ENCODE results near the gene LEPR.
"Not testable (repeated sequence)": the region's sequence is repeated elsewhere in the genome, so short reads cannot be mapped to it uniquely, and the experiment has no call there.

The LEPR gene, protein sequence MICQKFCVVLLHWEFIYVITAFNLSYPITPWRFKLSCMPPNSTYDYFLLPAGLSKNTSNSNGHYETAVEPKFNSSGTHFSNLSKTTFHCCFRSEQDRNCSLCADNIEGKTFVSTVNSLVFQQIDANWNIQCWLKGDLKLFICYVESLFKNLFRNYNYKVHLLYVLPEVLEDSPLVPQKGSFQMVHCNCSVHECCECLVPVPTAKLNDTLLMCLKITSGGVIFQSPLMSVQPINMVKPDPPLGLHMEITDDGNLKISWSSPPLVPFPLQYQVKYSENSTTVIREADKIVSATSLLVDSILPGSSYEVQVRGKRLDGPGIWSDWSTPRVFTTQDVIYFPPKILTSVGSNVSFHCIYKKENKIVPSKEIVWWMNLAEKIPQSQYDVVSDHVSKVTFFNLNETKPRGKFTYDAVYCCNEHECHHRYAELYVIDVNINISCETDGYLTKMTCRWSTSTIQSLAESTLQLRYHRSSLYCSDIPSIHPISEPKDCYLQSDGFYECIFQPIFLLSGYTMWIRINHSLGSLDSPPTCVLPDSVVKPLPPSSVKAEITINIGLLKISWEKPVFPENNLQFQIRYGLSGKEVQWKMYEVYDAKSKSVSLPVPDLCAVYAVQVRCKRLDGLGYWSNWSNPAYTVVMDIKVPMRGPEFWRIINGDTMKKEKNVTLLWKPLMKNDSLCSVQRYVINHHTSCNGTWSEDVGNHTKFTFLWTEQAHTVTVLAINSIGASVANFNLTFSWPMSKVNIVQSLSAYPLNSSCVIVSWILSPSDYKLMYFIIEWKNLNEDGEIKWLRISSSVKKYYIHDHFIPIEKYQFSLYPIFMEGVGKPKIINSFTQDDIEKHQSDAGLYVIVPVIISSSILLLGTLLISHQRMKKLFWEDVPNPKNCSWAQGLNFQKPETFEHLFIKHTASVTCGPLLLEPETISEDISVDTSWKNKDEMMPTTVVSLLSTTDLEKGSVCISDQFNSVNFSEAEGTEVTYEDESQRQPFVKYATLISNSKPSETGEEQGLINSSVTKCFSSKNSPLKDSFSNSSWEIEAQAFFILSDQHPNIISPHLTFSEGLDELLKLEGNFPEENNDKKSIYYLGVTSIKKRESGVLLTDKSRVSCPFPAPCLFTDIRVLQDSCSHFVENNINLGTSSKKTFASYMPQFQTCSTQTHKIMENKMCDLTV

DNA sequence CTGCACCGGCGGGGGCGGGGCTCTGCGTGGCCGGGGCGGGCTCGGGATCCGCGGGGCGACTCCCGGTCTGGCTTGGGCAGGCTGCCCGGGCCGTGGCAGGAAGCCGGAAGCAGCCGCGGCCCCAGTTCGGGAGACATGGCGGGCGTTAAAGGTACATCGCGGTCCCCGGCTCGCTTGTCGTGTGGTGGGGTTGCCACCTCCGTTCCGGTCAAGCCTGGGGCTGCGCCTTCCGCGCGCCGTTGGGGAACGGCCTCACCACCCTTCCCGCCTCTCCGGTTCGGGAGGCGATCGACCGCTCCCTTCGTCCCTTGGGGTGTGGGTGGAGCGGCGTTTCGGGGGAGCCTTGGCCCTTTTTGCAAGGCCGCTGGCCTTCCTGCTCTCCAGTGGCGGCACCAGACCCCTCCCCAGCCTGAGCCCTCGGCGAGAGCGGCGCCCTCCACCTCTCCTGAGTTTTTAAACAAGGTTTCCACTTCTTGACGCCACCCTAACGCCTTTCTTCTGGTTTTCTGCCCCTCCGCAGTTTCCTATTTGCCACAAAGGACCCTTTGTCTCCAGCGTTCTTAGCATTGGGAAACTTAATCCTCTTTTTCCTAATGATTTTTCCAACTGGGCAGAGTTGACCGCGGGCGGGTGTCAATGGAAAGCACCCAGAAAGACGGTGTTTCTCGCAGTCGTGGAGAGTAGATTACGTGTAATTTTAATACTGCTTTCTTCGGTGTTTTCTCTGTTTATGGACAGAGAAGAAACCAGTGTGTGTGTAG is at the start of gene LEPR, which contains the start of gene LEPROT:
LEPR (plus strand) TSS at position 79 of the 761 bp plus-strand sequence. CDS start 144,898 bp downstream, outside the sequence.
LEPROT (plus strand) TSS at position 79 of the 761 bp plus-strand sequence; CDS start at position 136, 57 bp downstream.
- DNase-seq (ENCODE audit: low spot score): no peak

DNA sequence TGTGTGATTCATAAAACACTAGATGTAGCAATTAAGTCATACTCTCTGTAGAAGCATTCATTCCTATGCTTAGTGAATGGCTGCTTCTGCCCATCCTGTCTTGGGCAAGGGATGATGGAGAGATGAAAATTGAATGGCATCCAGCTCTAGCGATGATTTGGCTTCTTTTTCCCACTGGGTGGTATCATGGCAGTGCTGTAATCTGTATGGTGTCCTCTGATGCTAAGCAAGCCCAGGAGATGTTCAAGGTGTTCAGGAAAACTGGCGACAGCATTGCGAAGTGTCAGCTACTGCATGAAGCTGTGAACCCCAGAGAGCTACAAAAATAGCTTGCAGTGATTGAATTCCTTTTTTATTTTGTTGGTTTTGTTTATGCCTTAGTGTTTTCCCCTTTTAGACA is 48.9 kb upstream of the LEPR start:
- DNase-seq (ENCODE audit: low spot score): no peak

DNA sequence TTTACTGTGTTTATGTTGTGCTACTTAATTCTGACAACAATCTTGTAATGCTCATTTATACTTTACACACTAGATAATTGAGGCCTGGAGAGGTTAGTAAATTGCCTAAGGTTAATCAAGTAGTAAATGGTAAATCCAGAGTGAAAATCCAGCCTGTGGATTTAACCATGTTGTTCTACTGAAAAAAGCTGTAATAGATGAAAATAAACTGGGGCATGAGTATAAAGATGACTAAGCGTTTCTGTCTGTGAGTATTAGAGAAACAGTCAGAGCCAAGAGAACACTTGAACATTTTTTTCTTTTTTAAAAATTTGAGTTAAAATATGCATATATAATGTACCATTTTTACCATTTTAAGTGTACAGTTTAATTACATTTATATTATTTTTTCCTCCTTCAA is 47.9 kb upstream of the LEPR start:
- DNase-seq (ENCODE audit: low spot score): no peak

DNA sequence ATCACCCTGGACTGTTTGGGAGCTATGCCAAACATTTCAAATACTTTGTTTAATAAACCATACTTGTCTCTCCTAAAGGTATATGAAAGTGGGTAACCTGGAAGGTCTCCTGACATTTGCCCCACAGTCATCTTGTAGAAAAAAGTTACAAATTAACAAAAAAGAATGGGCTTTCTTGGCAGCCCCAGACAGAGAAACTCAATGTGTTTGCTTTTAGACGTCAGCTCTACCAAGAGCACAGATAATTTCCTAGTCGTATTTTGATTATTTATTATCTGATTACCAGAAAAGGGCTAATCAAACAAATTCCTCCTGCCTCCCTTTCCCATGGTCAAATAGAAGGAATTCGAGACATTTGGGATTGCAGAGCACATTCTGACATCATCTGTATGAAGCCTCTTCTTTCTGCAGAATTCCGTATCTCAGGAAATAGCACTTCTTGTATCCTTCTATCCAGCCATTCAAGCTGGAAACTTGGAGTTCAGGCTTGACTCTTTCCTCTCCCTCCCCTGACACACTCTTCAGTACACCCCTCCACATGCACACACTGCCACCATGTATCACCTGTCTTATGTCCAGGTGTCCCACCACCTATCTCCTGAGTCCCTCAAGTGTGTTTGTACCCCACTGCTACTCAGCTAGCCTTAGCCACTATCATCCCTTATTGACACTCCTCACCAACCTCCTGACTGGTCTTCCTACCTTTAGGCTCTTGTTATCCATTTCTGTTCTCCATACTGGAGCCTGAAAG is 42.8 kb upstream of the LEPR start:
- DNase-seq (ENCODE audit: low spot score): no peak

DNA sequence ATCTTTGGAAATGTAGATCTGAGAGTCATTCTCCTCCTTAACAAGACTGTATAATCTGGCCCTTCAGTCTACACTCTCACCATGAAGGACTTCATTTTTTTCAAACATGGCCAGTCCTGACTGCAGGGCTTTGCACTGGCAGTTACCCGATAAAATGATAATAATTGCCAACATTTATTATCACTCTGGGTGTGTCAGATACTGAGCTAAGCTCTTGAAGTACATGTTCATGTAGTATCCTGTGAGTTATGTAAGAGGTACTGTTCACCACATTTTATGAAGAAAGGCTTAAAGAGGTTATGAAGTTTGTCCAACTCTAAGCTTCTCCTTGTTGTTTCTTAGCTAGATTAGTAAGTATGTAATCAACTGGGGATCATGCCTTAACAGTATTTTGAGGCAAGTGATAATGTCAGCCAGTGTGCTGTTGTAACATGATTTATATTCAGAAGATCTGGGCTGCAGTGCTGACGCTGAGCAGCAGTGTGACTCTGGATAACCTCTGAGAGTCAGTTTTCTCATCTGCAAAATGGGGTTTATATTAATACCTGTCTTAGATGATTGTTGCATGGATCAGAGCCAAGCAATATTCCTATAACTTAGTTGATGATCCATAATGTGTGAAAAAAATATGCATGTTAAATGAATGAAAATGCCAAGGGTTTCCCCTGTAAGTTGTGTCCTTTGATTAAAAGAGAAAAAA is 42.1 kb upstream of the LEPR start:
- no peak for DNase-seq (ENCODE audit: low spot score)

DNA sequence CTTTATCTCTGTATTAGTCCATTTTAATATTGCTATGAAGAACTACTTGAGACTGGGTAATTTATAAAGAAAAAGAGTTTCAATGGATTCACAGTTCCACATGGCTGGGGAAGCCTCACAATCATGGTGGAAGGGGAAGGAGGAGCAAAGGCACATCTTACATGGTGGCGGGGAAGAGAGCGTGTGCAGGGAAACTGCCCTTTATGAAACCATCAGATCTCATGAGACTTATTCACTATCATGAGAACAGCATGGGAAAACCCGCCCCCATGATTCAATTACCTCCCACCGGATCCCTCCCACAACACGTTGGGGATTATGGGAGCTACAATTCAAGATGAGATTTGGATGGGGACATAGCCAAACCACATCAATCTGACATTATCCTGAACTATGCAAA is 36.0 kb upstream of the LEPR start:
- not testable (repeated sequence) for DNase-seq (ENCODE audit: low spot score)

DNA sequence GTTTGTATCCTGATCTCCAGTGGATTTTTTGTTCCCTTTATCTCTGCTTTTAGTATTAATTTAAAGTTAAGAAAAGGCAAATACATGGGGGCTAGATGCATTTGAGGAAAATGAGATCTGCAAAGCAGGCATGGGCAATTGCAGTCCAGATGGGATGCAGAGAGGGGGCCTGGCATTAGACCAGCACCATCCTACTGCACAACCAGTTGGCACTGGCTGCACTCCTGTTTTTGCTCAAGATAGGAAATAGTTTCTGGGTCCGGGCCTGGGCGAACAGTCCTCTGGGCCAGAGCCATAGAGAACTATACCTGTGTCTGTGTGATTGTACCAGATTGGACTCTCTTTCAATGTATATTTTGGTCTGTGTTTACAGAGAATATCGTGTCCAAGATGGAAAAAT is 34.0 kb upstream of the LEPR start:
- DNase-seq (ENCODE audit: low spot score): no peak

DNA sequence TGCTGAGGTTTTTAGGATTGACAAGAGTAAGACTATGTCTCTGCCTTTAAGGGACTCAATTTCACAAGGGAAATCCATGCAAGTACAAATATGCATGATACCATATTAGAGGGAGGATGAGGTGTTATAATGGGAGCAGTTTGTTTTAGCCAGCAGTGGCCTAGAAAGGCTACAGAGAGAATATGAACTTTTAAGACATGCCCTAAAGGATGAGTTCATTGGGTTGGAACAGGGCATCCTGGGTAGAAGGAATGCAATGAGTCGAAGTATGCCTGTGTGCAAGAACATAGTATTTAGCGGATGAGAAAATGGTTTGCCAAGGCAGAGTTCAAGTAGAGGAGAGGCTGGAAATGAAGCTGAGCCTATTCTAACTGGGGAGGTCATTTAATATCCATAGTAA is 32.6 kb upstream of the LEPR start:
- no peak for DNase-seq (ENCODE audit: low spot score)

DNA sequence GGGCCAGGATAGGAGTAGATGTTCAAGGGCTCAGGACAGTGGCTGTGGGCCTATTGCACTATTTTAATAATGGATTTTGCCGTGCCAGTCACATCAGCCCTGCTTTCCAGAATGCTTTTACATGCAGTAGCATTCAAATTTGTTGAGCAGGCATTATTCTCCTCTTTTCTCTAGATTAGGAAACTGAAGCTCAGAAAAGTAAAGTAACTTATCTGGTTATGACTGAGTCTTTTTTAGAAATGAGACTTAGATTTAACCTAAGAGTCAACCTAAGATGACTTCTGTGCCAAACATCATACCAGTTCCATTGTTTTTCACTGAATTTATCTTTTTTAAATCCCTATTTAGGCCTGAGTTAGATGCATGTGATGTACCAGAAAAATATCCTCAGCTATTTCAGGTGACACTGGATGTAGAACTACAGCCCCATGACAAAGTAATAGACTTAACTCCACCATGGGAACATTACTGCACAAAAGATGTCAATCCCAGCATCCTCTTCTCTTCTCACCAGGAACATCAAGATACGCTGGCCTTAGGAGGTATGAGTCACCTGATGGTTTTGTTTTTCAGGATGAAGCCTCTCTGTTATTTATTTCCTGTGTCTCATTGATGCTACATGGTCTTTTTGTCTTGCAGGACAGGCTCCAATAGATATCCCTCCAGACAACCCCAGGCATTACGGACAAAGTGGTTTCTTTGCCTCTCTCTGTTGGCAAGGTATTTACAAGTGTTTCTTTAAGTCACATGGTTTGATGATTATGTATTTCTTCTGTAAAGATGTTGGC is 31.4 kb upstream of the LEPR start:
- no peak for DNase-seq (ENCODE audit: low spot score)

DNA sequence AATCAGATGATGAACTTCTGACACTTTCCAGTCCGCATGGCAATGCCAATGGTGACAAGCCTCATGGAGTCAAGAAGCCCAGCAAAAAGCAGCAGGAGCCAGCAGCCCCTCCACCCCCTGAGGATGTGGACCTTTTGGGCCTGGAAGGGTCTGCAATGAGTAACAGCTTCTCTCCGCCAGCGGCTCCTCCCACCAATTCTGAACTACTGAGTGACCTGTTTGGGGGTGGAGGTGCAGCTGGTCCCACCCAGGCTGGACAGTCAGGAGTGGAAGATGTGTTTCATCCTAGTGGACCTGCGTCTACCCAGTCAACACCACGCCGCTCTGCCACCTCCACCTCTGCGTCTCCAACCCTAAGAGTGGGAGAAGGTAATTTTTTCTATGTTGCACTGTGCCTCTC is 28.0 kb upstream of the LEPR start:
- DNase-seq (ENCODE audit: low spot score): no peak

DNA sequence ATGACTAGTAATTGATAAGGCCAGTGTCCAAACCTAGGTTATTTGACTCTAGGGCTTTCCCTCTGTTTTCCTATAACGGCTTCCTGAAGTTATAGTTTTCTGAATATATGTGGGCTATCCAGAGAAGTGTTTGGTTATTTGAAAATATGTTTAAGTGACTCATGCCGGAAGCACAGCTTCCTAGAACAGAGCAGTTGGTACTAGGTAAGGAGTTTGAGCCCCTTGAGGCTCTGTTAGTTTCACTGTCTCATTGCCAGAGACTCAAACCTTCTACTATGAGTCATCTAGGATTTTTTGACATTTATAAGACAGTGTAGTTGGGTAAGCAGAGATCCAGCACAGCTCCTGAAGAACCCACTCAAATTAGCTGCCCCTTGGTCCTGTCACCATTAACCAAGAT is 27.1 kb upstream of the LEPR start:
- DNase-seq (ENCODE audit: low spot score): no peak

DNA sequence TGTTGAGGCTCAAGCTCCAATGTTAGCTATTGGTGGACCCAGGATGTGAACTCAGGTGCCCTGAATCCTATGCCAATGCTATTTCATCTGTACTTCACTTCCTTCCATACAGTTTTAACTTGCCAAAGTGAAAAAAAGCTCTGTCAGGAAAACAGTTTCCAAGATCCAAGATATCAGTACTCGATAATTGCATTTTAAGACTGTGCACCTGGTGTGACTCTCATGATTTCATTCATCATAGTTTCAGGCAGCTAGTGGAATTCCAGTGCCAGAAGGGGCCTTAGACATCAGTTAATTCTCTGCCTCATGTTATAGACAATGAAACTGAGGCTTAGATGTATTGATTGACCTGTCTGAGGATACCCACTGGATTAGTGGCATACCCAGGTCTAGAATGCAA is 26.5 kb upstream of the LEPR start:
- DNase-seq (ENCODE audit: low spot score): no peak

DNA sequence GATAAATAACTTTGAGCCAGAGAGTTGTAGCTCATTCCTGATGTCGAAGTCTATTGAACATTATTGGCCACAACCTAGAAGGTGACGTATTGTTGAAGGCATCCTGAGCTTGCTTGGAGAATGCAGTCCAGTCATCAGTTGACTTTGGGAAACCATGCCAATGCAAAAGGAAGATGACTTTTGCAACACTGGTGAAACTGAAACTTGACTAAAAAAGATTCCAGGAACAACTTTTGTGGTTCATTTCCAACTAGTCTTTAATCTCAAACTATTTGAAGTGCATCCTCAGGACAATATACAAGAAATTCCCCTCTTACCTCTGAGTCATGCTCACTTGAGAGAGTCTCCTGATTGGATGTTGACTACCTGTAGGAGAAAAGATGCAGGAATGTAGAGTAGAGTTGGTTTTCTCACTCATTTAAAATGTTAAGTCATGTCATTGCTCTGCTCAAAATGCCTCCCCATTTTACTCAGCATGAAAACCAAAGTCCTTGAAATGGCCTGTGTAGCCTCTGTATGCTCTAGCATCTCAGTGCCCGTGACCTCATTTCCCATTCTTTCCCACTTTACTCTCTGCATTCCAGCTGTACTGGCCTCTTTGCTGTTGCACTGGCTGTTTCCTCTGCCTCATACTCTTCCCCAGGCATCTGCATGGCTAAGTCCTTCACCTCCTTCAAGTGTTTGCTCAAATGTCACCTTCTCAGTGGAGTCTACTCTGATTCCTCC is 24.4 kb upstream of the LEPR start:
- no peak for DNase-seq (ENCODE audit: low spot score)

DNA sequence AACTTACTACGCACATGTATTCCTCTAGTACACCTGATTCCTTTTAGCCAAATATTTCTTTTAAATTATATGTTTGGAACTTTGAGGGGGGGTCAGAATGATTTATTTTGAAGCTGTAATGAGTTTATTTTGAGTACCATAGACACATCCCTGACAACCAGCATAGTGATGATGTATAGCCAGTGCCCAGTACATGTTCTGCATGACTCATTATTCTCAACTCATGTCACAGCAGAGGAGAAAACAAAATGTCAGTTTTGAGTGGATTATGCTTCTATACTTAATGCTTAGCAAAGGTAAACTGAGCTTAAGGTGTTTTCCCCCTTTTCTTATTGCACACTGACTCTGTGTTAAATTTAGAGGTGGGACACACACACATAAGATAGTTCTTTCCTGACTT is 22.4 kb upstream of the LEPR start:
- DNase-seq (ENCODE audit: low spot score): no peak

DNA sequence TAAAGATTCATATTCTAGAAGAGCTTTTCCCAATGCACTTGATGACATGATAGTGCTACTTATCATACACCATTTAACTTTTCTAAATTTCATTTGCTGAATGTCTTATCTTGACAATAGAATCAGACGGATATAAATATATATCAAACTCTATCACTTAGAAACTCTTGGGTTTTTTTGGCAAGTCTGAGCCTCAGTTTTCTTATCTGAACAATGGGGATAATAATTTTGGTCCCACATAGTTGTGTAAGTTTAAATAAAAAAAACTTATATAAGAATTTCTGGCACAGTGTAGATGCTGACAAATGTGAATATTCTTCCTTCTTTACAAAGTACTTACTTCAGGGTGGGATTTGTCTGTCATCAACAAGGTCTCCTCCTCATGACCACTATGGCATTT is 21.5 kb upstream of the LEPR start:
- DNase-seq (ENCODE audit: low spot score): no peak

DNA sequence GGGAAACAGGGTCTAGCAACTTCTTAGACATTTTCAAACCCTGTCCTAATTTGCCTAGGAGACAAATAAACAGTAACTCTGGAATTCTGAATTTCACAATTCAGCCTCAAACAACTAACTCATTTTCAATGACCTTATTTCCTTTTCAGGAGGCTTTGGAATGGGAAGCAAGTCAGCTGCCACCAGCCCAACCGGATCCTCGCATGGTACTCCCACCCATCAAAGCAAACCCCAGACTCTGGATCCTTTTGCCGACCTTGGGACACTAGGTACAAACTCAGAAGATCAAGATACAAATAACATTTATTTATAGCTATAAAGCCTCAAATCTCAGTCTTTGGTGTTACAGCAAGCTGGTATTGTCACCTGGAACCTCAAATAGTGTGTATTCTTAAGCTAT is 18.9 kb upstream of the LEPR start:
- DNase-seq (ENCODE audit: low spot score): no peak

DNA sequence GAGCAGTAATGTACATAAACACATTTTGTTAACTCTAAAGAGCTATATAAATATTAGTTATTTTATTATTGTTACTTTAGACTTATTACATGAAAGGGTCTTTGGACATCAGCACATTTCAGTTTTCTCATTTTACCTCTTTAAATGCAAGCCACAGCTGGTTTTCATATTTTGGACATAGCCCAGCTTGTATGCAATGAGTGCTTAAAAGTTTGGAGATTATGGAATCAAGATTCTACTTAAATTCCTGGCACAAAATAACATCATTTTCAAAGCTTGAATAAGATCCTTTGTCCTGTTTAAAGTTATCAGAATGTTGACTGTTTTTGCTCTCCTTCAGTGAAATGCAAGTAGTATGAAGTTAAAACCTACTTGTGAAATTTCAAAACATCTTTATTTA is 15.5 kb upstream of the LEPR start:
- no peak for DNase-seq (ENCODE audit: low spot score)

DNA sequence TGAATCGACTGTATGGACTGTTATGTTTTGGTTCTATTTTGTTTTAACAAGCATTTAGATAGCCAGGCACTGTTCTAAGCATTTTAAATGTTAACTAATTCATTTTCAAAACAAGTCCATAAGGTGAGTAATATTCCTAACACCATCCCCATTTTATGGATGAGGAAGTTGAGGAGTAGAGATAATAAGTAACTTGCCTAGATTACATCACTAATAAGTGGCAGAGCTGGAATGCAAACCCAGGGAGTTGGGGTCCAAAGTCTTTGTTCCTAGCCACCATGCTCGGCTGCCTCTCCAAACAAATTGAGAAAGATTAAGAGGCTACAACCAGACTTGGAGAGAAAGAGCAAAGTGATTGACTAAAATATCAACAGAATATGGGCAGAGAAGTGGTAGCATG is 12.6 kb upstream of the LEPR start:
- no peak for DNase-seq (ENCODE audit: low spot score)

DNA sequence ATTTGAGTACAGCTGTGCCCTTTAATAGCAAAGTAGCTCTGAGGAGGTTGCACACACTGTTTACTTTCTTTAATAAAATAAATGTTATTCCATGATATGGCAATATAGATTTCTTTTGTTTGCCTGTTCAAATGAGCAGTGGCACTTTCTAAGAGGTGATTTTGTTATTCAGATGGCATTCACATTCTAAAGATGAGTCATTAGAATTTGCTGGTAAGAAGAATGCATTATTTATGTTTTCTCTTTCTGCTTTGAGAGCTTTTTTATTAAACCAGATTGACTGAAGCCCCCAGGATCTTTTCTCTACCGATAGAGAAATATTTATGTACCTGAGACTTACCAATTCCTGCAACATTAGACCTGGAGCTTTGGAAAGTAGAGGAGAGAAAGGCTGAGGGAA is 11.2 kb upstream of the LEPR start:
- no peak for DNase-seq (ENCODE audit: low spot score)

All from putamen (tissue), 1 donor.